Epithelial cell of esophagus (primary cell): ENCODE measurements around the gene TANGO2.
A peak's percentile ranks its signal among the peaks of the same experiment; 100 is the strongest.

Source experiments
- DNase-seq: peaks from one replicate; pipeline ENCODE4 v3.0.0; 2010; ENCODE audit warnings: low read depth
- H3K4me3 ChIP-seq: 2 replicates; pipeline ENCODE4 v1.5.1; 2011; ENCODE audit warnings: mild to moderate bottlenecking, low read length, control low read depth
- TF ChIP-seq, protein P1 (sequence below): IDR thresholded peaks from 2 replicates; pipeline ENCODE4 v1.5.1; 2011; ENCODE audit warnings: low read depth, mild to moderate bottlenecking, low read length, control low read depth, inconsistent platforms; ENCODE audit not compliant: insufficient read depth; ENCODE audit errors: missing control alignments

Gene TANGO2

GRCh38 chr22:20087319-20088262, 66.7 kb downstream of the TANGO2 start:
- H3K4me3 ChIP-seq: no peak overlapping the region
- DNase-seq: no peak
- TF ChIP-seq, protein P1, sequence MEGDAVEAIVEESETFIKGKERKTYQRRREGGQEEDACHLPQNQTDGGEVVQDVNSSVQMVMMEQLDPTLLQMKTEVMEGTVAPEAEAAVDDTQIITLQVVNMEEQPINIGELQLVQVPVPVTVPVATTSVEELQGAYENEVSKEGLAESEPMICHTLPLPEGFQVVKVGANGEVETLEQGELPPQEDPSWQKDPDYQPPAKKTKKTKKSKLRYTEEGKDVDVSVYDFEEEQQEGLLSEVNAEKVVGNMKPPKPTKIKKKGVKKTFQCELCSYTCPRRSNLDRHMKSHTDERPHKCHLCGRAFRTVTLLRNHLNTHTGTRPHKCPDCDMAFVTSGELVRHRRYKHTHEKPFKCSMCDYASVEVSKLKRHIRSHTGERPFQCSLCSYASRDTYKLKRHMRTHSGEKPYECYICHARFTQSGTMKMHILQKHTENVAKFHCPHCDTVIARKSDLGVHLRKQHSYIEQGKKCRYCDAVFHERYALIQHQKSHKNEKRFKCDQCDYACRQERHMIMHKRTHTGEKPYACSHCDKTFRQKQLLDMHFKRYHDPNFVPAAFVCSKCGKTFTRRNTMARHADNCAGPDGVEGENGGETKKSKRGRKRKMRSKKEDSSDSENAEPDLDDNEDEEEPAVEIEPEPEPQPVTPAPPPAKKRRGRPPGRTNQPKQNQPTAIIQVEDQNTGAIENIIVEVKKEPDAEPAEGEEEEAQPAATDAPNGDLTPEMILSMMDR: no peak

GRCh38 chr22:20088263-20088648, 67.3 kb downstream of the TANGO2 start:
- no peak for DNase-seq
- H3K4me3 ChIP-seq: no peak overlapping the region
- TF ChIP-seq, protein P1: no peak

GRCh38 chr22:20089226-20089976, 68.5 kb downstream of the TANGO2 start:
- no peak for DNase-seq
- TF ChIP-seq, protein P1: no peak
- H3K4me3 ChIP-seq: no peak overlapping the region

DNA sequence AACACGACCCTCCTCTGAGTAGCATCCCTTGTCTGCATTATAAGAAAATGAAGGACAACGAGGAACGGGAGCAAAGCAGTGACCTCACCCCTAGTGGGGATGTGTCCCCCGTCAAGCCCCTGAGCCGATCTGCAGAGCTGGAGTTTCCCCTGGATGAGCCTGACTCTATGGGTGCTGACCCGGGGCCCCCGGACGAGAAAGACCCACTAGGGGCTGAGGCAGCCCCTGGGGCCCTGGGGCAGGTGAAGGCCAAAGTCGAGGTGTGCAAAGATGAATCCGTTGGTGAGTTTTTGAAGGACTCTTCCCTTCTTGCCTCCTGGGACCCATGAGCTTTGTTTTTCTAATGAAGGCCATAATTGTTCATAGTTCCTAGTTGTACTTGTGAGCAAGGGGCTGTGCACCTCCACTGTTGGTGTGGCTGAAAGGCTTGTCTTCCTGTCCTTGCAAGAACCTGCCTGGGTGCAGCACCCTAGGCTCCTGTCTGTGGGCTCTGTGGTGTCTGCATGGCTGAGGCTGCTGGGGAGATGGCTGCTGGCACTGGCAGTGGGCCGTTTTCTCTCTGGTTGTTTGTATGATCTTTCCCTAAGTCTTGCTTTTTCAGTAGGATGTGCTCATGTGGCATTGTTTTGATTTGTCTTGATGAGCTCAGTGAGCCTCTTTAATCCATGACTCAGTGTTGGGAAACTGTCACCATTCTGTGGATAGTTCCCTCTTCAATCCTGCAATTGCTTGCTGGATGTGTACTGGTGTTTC, 69.2 kb downstream of the TANGO2 start:
- no peak overlapping the region for H3K4me3 ChIP-seq
- TF ChIP-seq, protein P1: no peak
- peak; percentile 31 for DNase-seq

- DNase-seq: no peak
- H3K4me3 ChIP-seq: no peak overlapping the region
- TF ChIP-seq, protein P1: no peak
These were observed 69.9 kb downstream of the TANGO2 start for GRCh38 chr22:20090730-20091240.

DNA sequence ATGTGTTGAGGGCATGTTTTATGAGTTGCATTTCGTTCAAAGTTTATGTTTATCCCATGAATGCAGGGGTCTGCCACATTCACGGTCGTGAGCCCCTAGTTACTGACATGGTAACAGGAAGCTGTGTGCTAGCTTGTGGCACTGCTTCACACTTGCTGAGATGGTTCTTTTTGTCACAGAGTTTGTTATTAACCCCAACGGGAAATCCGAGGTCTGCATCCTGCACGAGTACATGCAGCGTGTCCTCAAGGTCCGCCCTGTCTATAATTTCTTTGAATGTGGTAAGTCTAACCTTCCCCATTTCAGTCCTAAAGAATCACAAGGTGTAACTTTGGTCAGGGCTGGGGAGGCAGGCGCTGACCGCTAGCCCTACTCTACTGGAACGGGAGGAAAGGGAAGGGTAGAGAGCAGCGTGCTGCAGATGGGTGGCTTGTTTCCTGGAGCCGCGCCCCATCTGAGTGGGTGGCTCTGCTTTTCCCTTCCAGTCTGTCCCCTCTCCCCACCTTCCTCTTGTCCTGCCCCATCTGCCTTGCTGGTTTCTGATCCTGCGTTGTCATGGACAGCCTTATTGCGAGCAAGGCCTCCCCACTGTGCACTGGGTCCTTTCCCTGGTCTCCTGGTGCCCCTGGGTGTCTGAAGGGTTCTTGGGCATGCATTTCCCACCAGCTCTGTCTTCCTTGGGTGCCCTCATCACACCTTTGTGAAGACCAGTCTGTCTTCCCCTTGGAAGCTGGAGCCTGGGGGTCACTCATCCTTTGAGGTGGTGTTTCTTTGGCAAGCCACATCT, 71.0 kb downstream of the TANGO2 start:
- DNase-seq: no peak
- no peak overlapping the region for H3K4me3 ChIP-seq
- TF ChIP-seq, protein P1: no peak
